ENCODE results near the gene CCDC183.
"Not testable (repeated sequence)": the region's sequence is repeated elsewhere in the genome, so short reads cannot be mapped to it uniquely, and the experiment has no call there.

The CCDC183 gene

DNA sequence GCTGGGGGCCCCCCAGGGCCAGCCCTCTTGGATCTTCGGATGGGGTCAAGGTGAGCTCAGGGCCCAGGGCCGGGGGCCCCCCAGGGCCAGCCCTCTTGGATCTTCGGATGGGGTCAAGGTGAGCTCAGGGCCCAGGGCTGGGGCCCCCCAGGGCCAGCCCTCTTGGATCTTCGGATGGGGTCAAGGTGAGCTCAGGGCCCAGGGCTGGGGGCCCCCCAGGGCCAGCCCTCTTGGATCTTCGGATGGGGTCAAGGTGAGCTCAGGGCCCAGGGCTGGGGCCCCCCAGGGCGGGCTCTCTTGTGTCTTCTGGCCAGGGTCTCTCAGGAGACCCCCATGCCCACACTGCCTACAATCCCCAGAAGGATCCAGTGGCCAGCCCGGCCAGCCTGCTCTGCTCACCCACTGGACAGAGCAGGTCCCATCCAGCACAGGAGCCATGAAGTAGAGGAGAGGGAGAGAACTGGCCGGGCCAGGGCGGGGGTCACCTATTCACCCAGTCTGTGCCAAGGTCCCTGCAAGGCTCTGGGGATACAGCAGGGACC is 6.9 kb downstream of the CCDC183 start:
- not testable (repeated sequence) for DNase-seq

DNA sequence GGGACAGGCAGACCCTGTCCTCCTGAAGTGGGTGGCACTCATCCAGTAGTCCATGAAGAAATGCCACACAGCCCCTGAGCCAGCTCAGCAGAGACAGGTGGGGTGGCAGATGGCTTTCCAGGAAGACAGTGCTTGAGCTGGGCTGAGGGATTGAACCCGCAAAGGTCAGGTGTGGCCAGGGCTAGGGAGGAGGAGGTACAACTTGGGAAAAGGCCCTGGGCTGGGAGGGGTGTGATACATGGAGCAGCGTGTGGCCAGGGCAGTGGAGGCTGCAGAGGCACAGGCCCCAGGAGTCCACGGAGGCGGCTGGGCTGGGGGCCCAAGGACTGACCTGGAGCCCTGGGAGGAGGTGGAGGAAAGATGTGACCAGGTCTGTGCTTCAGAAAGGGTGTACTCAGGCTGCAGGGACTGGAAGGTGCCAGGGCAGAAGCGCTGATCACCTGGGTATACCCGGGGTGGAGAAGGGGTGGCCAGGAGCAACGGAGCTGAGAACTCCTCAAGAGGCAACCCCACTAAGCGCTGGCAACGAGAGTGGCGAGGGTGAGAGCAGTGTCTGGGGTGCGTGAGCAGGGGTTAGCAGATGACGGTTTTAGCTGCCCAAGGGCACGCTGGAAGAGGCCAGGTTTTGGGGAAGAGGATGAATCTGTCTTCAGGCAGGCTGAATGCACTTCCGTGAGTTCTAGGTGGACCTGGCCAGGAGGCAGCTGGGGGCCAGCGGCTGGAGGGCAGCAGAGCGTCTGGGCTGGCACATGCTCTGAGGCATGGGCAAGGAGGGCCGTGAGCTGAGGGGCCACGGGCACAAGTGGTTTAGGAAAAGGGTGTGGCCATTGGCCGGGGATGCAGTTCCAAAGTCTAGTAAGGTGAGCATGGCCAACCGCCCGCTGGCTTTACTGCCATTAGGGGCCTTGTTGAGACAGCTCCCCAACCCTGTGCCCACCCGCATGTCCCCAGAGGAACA is 7.7 kb downstream of the CCDC183 start:
- no peak for DNase-seq

DNA sequence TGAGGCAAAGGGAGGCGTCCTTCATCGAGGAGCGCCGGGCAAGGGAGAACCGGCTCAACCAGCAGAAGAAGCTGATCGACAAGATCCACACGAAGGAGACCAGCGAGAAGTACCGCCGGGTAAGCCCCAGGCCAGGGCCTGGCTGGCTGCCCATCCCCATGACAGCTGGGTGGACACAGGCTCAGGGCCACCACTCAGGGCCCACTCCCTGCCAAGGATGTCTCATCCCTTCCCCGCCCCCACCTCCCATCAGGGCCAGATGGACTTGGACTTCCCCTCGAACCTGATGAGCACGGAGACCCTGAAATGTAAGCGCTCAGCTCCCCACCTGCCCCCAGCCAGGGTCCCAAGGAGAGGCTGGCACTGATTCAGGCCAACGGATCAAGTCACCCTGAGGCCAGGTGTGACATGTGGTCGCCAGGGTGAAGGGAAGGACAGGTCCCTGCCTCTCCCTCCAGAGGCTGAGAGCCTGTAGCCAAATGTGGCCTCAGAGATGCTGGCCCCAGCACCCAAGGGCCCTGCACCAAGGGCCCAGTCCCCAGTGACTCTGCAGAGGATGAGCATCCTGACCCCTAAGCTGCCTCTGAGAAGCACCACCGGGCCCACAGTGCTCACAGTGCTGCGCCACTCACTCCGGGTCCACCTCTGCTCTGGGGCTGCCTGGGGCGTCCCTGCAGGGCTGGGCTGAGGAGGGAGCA is 8.5 kb downstream of the CCDC183 start:
- no peak for DNase-seq

DNA sequence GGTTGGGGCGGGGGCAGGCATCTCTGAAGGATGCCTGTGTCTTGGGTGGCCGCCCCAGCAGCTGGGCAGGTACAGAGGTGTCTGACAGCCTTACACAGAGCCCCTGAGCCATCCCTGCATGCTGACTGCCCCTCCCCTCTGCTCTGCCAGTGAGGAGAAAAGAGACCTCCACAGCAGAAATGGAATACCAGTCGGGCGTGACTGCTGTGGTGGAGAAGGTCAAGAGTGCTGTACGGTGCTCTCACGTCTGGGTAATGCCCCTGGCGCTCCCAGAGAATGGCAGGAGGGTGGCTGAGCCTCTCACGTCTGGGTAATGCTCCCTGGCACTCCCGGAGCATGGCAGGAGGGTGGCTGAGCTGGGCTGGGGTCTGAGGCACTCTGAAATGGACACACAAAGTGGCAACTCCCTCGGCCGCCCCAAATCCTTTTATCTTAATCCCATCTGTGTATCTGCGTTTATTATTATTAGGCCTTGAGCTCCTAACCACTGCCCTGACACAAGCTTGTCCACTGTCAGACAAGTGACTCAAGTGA is 9.1 kb downstream of the CCDC183 start:
- DNase-seq = no peak

DNA sequence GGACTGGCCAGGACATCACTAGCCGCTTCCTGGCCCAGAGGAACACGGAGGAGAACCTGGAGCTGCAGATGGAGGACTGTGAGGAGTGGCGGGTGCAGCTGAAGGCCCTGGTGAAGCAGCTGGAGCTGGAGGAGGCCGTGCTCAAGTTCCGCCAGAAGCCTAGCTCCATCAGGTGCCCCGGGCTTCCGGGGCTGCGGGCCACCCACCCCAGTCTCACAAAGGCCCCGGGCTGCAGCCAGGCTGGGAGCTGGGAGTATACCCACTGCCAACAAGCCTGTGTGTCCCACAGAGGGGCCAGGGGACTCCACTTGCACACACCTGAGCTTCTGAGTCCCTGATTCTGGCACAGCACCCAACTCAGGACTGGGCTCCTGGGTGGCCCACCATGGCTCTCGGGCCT is 9.9 kb downstream of the CCDC183 start:
- no peak for DNase-seq

DNA sequence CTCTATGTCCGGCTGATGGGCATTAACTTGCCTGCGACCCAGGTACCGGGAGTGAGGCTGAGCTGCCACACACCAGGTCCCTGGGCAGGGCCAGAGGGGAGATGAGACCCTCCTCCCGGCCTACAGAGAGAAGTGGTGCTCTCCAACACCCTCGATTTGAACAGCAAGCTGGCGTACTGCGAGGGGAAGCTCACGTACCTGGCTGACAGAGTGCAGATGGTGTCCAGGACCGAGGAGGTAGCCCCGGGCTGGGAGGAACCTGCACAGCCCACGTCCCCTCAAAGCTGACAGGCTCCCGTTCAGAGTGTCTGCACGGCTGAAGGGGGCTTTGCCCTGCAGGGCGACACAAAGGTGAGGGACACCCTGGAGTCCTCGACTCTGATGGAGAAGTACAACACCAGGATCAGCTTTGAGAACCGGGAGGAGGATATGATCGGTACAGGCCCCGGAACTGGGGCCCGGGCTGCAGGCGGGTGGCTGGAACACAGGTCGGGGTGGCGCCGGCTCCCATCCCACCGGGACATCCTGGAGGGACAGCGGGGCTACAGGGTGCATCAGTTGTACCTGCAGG is 10.6 kb downstream of the CCDC183 start:
- no peak for DNase-seq

DNA sequence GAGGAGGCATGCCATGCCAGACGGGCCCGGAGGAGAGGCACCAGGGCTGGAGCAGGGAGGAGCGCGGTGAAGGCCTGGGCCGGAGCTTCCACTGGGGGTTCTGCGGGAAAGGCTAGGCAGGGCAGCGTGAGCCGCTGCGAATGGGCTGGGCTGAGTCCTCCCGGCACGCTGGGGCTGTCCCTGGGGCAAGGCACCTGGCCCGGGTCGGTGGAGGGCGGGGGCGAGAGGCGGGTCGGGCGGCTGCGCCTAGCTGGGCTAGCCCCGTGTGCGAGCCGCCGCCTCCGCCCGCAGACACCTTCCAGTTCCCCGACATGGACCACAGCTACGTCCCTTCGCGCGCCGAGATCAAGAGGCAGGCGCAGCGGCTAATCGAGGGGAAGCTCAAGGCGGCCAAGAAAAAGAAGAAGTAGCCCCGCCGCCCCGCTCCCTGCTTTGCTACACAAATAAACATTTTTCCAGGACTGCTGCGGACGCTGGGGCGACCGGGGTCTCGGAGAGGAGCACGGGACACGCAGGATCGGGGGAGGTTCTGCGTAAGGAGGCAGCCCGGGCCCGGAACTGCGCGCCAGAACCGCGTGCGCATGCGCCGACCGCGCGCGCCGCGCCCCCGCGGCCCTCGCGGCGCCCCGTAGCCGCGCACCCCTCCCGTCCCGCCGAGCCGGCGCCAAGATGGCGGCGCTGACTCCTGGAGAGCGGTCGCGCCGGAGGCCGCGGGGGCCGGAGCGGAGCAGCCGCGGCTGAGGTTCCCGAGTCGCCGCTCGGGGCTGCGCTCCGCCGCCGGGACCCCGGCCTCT is 11.3 kb downstream of the CCDC183 start, which contains the start of gene RABL6:
Gene RABL6, plus strand, starts transcription at position 668 of the 794 bp plus-strand sequence. CDS start 249 bp downstream, outside the sequence.
- peak; percentile 91 for DNase-seq

DNA sequence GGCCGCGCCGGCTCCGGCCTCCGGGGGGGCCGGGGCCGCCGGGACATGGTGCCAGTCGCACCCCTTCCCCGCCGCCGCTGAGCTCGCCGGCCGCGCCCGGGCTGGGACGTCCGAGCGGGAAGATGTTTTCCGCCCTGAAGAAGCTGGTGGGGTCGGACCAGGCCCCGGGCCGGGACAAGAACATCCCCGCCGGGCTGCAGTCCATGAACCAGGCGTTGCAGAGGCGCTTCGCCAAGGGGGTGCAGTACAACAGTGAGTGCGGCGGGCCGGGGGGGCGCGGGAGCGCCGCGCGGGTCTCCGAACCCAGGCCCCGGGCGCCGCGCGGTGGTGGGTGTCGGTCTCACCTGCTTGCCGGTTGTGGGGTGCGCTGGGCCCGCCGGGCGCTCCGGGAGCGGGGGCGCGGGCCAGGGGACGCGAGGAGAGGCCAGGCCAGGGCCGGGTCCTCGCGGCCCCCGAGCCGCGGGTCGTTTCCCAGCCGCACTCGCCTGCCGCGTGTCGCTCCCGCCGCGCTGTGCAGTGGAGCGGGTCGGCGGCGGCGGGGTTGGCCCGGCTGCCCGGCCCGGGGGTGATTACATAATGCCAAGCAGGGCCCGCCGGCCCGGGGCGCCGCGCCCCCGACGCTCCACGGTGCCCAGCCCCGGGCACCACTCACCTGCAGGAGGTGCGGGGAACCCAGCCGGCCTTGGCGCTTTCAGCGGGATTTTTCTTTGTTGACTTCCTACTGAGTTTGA is 12.1 kb downstream of the CCDC183 start:
- DNase-seq = peak; percentile 63

DNA sequence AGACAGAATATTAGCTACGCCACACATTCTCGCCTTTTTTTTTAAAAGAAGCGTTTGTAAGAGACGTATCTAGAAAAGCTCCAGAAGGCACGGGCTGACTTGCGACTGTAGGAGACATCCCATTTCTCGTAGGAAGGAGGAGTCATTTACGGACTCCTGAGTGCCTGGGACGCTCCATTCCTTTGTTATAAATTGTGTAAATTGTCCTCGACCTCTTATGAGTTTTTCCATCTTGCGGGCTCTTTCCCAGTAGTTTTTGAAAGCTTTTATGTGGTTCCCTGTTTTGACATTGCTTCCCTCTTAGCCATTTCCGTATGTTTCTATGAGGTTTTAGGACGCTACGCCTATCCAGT is 12.6 kb downstream of the CCDC183 start:
- no peak for DNase-seq

DNA sequence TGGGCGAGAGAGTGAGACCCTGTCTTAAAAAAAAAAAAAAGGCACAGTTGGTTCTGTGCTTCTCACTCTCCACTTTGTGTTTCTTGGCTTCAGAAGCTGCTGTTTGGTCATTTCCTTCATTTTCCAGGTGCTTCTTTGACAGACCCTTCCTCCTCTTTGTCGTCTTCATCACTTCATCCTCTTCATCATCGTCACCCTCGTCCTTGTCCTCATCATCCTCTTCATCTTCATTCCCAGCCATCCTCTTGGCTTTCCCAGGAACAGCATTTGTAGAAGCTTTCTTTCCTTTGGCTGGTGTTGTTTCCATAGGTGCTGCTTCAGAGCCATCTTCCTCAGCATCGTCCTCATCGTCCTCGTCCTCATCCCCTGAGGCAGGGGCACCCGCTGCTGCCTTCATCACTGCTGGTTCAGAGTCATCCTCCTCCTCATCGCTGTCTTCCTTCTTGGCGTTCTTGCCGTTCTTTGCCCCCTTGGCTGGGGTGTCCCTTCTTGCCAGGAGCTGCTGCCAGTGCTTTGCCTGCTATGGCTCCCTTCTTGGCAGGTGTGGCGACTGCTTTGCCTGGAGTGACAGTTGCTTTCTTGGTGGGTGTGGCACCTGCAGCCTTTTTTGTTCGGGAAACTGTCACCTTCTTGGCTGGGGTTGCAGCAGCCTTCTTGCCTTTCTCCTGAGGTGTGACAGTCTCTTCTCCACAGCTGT is 18.7 kb downstream of the CCDC183 start:
- no peak for DNase-seq

DNA sequence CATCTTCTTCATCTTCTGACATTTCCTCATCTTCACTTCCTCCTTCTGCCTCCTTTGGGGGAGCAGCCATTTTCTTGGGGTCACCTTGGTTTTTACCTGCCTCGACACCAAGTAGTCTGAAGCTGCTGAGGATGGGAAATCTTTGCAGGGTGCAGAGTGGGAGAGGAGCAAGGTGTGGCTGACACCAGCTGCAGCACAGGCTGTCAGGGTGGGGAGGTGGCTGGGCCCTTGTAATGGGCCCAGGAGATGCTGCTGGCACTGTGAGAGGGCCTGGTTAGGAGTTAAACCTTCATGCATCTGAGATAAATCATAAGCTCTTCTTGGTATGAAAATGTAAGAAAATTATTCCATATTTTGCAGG is 19.3 kb downstream of the CCDC183 start:
- no peak for DNase-seq

DNA sequence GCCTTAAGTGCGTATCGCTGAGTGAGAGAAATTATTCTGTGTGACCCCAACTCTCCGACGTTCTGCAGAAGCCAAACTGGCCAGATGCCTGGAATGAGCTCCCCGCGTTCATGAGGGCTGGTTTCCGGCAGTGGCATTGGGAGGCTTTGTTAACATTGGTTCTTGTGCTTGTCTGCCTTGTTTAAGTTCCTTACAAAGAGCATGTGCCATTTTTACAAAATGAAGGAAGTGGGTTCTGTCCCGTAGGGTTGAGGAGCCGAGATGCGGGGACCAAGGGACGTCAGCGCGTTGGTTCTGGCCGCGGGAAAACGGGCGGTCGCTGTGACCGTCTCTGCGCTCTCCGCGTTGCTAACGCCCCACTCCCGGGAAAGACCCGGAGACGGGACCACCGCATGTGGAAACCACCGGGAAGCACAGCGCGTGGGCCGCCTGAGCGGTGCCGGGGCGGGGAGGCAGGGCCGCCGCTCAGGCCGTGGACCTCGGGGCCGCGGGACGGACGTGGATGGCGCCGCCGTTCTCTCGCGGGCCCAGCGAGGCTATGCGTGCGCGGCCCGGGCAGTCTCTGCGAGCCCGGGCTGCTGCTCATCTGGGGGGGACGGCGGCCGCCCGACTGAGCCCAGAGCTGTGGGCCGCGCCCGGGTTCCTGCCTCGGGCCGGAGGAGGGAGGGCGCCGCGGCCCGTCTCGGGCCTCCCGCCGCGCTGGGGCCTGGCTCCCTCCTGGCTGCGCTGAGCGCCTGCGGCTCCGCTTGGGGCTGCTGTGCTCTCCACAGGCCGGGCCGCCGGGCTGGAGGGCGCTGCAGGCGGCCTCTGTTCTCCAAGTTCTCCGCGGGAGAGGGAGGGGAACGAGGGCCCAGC is 25.1 kb downstream of the CCDC183 start:
- DNase-seq = no peak

DNA sequence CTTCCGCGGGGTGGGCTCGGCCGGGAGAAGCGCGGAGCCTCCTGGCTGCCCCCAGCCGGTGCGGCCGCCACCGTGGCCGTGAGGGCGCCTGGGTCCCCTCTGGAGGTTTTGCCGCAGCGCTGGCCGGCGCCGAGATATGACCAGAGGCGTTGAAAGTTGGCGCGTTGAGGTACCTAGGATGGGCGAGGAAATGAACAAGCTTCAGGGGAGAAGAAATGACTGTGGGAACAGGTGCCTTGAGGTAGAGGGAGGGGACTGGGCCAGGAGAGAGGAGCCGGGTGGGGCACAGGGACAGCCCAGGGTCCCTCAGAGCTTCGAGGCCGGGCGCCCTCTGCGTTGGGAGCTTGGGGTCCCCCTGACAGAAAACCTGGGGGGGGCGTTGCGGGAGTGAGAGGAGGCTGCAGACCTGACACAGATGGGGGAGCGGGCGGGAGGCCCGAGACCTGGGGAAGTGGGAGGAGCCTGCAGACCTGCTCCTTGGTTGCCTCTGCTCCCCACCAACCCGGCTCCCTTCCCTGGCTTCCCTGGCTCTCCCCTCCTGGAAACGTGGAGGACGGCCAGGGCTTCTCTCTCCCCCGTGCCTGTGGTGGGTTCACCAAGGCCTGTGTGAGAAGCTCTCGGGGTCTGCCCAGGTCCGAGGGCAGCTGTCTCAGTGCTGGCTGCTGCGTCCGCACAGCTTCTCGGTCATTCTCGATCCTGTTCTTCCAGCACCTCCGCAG is 25.8 kb downstream of the CCDC183 start:
- no peak for DNase-seq

DNA sequence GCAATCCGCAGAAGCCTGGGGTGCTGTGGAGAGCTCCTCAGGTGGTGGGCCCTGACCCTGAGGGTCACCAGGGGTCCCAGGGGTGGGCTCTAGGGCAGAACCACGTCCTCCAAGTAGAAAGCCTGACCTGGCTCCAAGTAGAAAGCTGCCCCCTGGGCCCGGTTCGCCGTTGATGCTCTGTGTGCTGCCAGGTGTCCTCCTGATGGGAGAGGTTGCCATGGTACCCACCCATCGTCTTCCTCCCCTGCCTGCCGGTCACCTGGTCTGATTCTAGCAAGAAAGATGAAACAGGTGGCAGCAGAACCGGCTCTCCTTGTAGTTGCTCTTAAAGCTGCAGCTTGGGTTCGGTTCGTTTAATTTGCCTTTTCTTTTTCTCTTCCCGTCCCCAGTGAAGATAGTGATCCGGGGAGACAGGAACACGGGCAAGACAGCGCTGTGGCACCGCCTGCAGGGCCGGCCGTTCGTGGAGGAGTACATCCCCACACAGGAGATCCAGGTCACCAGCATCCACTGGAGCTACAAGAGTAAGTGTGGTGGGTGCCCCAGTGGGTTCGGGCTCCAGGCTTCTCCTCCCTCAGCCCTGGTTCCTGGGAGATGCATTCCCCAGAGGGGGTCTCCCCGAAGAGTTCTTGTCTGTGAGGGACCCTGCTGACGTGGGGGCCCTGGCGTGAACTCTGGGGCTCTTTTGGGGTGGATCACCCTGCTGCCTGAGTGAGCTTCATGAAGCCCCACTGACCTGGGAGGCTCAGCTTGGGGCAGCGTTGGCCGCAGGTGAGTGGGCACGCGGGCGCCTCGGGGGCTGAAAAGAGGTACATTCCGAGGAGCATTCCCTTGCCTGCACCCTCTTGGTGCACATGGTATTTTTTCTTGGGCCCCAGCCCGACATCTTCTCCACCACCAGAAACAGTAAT is 27.3 kb downstream of the CCDC183 start:
- no peak for DNase-seq

DNA sequence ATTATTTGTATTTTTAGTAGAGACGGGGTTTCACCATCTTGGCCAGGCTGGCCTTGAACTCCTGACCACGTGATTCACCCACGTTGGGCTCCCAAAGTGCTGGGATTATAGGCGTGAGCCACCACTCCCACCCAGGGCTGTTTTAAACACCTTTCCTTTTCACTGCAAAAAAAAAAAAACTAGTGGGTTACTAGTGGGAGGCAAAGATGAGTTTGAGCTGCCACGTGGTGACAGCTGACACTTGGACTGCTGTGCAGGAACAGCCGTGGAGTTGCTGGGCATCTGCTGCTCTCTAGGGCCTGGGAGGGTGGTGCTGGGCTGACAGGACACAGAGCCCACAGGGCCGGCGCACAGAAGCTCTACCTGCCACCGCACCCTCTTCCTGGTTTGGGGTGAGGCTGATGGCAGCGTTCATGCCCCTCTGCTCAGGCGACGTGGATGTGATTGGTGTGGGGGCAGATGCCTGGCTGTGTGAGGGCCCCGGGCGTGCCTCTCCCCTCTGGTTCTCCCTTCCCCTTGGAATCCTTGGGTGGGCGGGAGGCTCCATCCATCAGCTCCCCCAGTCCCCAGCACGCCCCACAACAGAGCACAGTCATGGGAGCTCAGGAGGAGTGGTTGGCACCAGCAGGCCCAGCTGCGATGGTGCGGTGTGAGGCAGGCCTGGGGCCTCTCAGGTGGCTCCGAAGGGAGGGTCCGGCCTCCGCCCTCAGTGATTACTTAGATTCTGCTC is 28.5 kb downstream of the CCDC183 start:
- no peak for DNase-seq

DNA sequence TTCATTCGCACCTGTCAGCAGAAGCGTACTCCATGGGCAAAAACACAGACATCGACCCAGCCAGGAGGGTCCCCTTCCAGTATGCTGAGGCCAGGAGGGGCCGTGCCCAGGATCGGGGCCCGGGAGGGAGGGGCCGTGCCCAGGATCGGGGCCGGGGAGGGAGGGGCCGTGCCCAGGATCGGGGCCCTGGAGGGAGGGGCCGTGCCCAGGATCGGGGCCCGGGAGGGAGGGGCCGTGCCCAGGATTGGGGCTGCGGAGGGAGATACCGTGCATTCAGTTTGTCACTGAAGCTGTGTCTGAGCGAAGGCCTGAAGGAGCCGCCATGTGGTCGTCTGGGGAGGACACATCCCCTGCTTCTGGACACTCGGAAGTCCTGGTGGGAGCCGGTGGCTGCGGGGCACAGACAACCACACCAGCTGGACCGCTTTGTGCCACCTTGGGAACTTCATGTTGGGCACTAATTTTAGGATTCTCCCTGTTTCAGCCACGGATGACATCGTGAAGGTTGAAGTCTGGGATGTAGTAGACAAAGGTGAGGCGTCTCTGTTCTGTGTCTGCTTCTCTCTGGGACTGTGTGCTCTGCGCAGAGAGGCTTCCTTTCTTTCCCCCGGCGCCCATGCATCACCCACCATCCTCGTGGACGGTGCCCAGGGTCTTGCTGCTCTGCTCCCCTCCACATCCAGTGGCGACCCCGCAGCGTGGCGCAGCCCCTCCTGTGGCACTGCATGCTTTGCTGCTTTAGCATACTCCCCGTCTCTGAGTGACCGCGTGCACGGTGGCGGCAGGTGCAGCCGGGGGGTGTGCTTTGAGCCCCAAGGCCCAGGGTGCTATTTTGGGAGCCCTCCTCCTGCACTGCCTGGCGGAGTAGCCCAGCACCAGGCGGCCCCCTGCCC is 29.4 kb downstream of the CCDC183 start:
- no peak for DNase-seq

DNA sequence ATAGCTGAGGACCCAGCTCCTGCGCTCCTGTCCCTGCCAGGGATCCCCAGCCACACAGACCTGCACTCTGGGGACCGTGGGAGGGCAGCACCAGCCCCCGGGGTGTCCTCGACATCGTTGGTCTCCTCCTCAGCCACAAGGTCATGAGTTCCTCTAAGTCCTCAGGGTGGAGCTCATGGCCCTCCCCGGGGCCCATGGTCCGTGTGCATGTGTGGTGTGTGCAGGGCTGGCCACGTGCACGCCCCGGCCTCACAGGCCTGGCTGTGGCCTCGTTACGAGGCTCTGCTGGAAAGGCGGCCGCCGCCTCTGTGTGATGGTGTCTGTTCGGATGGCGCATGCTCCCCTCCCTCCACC is 30.0 kb downstream of the CCDC183 start:
- no peak for DNase-seq
